Stimulated activated CD4-positive, alpha-beta T cell treated with anti-CD3 and anti-CD28 coated beads, Interleukin-15, amount 100 ng/mL, for 48 hours (primary cell): Measurements from ENCODE around the gene C3orf85.

Source experiments
- DNase-seq, 2 donors: peaks; one replicate each; pipeline ENCODE4 v3.0.0-alpha.2; 2020; ENCODE audit warnings: low read depth in 2 of 2

Gene C3orf85

GRCh38 chr3:109152320-109152719, 15.8 kb downstream of the C3orf85 start:
- no peak for DNase-seq

DNA sequence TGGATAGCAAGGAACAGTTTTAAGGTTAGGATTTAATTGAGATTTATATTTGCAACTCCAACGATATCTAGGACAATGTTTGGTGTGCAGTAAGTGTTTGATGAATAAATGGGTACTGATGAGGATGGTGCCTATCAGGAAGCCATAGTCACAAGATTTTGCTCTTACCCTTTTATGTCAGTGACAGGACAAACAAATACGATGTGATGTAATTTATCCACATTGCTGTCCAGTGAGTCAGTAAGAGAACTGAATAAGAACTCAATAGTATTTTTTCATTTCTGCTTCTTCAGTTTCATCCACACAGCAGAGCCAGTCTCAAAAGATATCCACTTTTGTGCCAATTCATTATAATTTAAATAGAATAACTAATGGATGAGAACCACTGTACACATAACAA, 18.5 kb downstream of the C3orf85 start:
- DNase-seq = no peak

DNA sequence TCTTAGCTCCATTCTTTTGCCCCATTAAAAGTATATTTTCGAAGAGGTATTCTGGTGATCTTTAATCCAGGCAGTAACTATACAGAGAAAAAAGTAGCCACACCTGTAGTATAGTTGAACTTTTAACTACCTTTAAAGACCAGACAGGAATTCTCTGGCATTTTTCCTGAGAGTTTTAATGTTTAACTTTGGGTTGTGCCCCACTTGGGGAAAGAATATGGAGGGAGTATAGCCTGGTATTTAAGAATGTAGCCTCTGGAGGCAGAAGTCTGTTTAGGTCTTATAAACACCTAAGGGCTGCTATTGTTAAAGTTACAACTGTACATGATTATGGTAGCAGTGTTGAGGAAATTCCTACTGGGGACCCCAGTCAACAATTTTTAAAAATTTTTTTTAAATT, 19.3 kb downstream of the C3orf85 start:
- DNase-seq = no peak

GRCh38 chr3:109161487-109162123, 25.1 kb downstream of the C3orf85 start:
- DNase-seq = no peak

GRCh38 chr3:109165905-109166304, 29.4 kb downstream of the C3orf85 start:
- no peak for DNase-seq

GRCh38 chr3:109171479-109171878, 35.0 kb downstream of the C3orf85 start:
- DNase-seq = no peak

GRCh38 chr3:109175411-109175810, 38.9 kb downstream of the C3orf85 start:
- no peak for DNase-seq

DNA sequence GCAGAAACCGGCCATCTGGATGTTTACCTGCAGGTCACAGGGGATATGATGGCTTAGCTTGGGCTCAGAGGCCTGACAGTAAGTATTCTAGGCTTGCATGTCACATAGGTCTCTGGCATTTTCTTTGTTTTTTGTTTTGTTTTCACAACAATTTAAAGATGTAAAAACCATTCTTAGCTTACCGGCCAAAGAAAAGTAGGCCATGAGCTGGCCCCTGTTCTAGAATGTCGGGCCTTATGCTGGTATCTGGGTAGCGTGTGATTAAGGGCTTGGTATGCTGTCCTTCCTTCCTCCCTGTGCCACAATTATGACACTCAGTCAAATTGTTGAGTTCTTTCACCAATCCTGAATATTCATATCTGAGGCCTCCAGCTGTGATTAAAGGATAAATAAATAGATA, 40.2 kb downstream of the C3orf85 start:
- no peak for DNase-seq

DNA sequence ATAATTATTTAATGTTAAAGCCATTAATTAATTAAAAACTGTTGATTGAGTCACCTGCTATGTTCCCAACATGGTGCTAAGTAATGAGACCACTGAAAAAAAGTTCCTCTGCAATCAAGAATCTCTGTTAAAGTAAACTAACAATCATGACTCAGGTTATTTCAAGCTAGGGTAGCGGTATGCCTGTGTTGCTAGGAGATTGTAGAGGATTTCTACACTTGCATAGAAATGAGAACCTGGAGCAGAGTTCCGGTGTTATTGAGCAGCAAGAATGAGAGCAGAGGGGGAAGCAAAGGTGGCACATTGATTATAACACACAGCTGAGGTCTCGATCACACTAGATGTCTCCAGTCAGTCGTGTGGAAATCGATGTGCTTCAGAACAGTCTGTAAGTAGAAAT, 41.4 kb downstream of the C3orf85 start:
- DNase-seq = no peak

DNA sequence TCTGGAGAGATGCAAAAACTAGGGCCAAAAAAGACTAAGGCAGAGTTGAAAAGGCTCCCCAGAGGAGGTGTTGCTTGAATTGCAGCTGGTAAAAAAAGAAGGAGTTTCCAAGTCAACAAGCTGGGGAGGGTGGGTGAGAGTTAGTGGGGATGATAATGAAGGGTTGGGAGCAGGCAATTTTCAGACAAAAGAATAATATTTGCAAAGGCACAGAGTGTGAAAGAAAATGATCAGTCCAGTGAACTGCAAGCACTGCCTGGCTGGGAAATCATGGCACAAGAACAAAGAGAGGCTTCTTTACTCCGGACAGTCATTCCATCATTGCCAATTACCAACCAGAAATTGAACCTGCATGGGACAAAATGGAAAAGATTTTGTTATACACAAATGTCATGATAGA, 42.2 kb downstream of the C3orf85 start:
- no peak for DNase-seq

- no peak for DNase-seq
Observed at GRCh38 chr3:109184726-109185125, 48.2 kb downstream of the C3orf85 start.

GRCh38 chr3:109187390-109187789, 50.9 kb downstream of the C3orf85 start:
- DNase-seq = no peak

DNA sequence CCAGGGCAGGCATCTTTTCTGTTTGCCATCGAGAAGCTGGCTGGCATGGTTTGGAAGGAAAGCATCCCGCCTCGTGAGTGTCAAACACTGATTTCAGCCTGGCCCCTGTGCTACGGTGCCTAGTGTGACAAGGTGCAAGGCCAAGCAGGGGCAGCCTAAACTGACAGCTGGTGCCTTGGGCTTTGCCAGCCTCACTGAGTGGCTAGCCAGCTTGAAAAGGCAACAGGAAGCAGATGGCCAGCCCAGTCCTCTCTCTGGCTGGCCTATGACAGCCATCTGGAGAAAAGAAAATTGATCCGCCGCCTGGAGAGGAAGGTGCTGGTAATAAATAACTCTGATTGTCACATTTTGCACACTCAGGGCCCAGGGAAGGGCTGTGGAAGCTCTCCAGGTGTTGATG, 52.2 kb downstream of the C3orf85 start:
- DNase-seq = no peak

GRCh38 chr3:109191421-109191820, 54.9 kb downstream of the C3orf85 start:
- no peak for DNase-seq

DNA sequence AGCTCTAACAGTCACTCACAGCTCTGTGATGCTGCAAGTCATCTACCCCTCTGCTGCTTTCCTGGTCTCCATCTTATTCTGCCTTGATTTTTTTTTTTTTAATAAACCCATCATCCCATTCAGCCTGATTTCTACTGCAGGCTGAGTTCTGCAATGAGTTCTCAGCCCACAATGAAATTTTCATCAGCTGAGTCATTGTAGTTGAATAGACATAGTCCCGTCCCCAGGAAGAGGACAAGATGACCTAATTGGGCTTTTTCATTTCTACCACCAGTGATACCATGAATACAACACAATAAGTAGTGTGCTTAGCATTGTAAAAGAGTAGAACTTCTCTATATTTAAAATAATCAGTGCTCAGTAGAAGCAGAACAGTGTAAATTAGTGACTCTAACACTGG, 59.3 kb downstream of the C3orf85 start:
- DNase-seq = no peak
